Trophoblast cell (in vitro differentiated cells and primary cell): ENCODE results near the gene CFP.

ENCODE experiments used
- DNase-seq, 2 donors: peaks; one replicate each; pipeline ENCODE4 v3.0.0-alpha.2; 2016
- H2AFZ ChIP-seq: 2 replicates; pipeline ENCODE4 v1.6.1; 2013; ENCODE audit warnings: low read length, moderate library complexity, mild to moderate bottlenecking; ENCODE audit not compliant: insufficient read depth, poor library complexity
- H2AK5ac ChIP-seq: 2 replicates; pipeline ENCODE4 v1.6.1; 2013; ENCODE audit warnings: mild to moderate bottlenecking, low read length
- H2BK120ac ChIP-seq: 2 replicates; pipeline ENCODE4 v1.6.1; 2013; ENCODE audit warnings: low read length, mild to moderate bottlenecking, moderate library complexity; ENCODE audit not compliant: insufficient read depth, poor library complexity
- H2BK12ac ChIP-seq: 2 replicates; pipeline ENCODE4 v1.6.1; 2013; ENCODE audit warnings: mild to moderate bottlenecking, low read length, moderate library complexity
- H2BK5ac ChIP-seq: 2 replicates; pipeline ENCODE4 v1.6.1; 2013; ENCODE audit warnings: low read length, low read depth, moderate library complexity, mild to moderate bottlenecking; ENCODE audit not compliant: poor library complexity
- H3K14ac ChIP-seq: 2 replicates; pipeline ENCODE4 v1.6.1; 2013; ENCODE audit warnings: mild to moderate bottlenecking, low read length
- H3K18ac ChIP-seq: 2 replicates; pipeline ENCODE4 v1.6.1; 2013; ENCODE audit warnings: mild to moderate bottlenecking, low read length
- H3K23ac ChIP-seq: 2 replicates; pipeline ENCODE4 v1.6.1; 2013; ENCODE audit warnings: low read length
- H3K27ac ChIP-seq: 2 replicates; pipeline ENCODE4 v1.5.1; 2013; ENCODE audit warnings: low read depth, mild to moderate bottlenecking, inconsistent platforms, low read length, moderate library complexity
- H3K27me3 ChIP-seq: 2 replicates; pipeline ENCODE4 v1.6.1; 2013; ENCODE audit warnings: inconsistent platforms, mild to moderate bottlenecking, low read length, moderate library complexity; ENCODE audit not compliant: insufficient read depth
- H3K36me3 ChIP-seq, 2 experiments: 1 replicate in 1 of 2; 2 replicates in 1 of 2; pipeline ENCODE4 v1.6.1; 2013; ENCODE audit warnings: low read length in 2 of 2, mild to moderate bottlenecking in 2 of 2, moderate library complexity in 1 of 2; ENCODE audit not compliant: insufficient read depth in 2 of 2, control insufficient read depth in 1 of 2
- H3K4ac ChIP-seq: 2 replicates; pipeline ENCODE4 v1.6.1; 2013; ENCODE audit warnings: low read depth, mild to moderate bottlenecking, low read length, moderate library complexity
- H3K4me1 ChIP-seq, 2 experiments: 1 replicate in 1 of 2; 2 replicates in 1 of 2; pipeline ENCODE4 v1.6.1; 2013; ENCODE audit warnings: low read length in 2 of 2, mild to moderate bottlenecking in 2 of 2, moderate library complexity in 1 of 2; ENCODE audit not compliant: insufficient read depth in 2 of 2, control insufficient read depth in 1 of 2
- H3K4me2 ChIP-seq: 2 replicates; pipeline ENCODE4 v1.6.1; 2013; ENCODE audit warnings: inconsistent platforms, mild to moderate bottlenecking, low read length, moderate library complexity
- H3K4me3 ChIP-seq: 2 replicates; pipeline ENCODE4 v1.5.1; 2013; ENCODE audit warnings: mild to moderate bottlenecking, low read depth, low read length, inconsistent platforms
- H3K79me1 ChIP-seq: one replicate; pipeline ENCODE4 v1.6.1; 2013; ENCODE audit warnings: low read length
- H3K79me2 ChIP-seq: 2 replicates; pipeline ENCODE4 v1.6.1; 2013; ENCODE audit warnings: low read length, mild to moderate bottlenecking; ENCODE audit not compliant: control insufficient read depth, insufficient read depth, poor library complexity
- H3K9ac ChIP-seq: 2 replicates; pipeline ENCODE4 v1.6.1; 2013; ENCODE audit warnings: mild to moderate bottlenecking, low read length
- H3K9me3 ChIP-seq: 2 replicates; pipeline ENCODE4 v1.6.1; 2013; ENCODE audit warnings: low read depth, mild to moderate bottlenecking, control low read depth, inconsistent platforms, low read length; ENCODE audit not compliant: insufficient read depth
- H4K12ac ChIP-seq: 2 replicates; pipeline ENCODE4 v1.6.1; 2013; ENCODE audit warnings: low read depth, mild to moderate bottlenecking, low read length, moderate library complexity
- H4K8ac ChIP-seq: 2 replicates; pipeline ENCODE4 v1.6.1; 2013; ENCODE audit warnings: low read depth, mild to moderate bottlenecking, low read length, moderate library complexity
- H4K91ac ChIP-seq: one replicate; pipeline ENCODE4 v1.6.1; 2013; ENCODE audit warnings: low read depth, mild to moderate bottlenecking, low read length, moderate library complexity
- WGBS: extraction: QIAGEN DNeasy Blood & Tissue Kit; methylation state at CpG from one replicate; pipeline ENCODE4 v1.1.7; 2013; ENCODE audit warnings: missing lambda C conversion rate; ENCODE audit not compliant: insufficient read length, insufficient coverage; ENCODE audit errors: extremely low coverage; 5-methylcytosine and 5-hydroxymethylcytosine counted together

The CFP gene

GRCh38 chrX:47611489-47611888, 18.2 kb downstream of the CFP start:
- Histone ChIP-seq H3K18ac (no peak overlapping the region), H3K4me1 (peaks cover 6 to 7% of the 10 kb centered on the region in 2 experiments), H2BK120ac (no peak overlapping the region), H3K4ac (no peak overlapping the region), H3K79me1 (peaks cover 2% of the 10 kb centered on the region), H3K14ac (no peak overlapping the region), H2AK5ac (no peak overlapping the region), H4K12ac (no peak overlapping the region), H3K36me3 (no peaks in the 10 kb centered on the region), H3K9ac (no peak overlapping the region), H3K4me2 (no peak overlapping the region), H3K4me3 (no peak overlapping the region), H3K23ac (no peak overlapping the region), H2BK5ac (no peak overlapping the region), H3K27me3 (no peaks in the 10 kb centered on the region), H3K79me2 (no peaks in the 10 kb centered on the region), H2BK12ac (no peak overlapping the region), H2AFZ (no peak overlapping the region), H4K91ac (no peak overlapping the region), H4K8ac (no peak overlapping the region), H3K9me3 (no peaks in the 10 kb centered on the region), H3K27ac (no peak overlapping the region)
- WGBS: no CpG with 5 or more reads among the region's 2 CpGs
- no peak for DNase-seq

- H2BK12ac ChIP-seq: no peak overlapping the region
- H2AK5ac ChIP-seq: no peak overlapping the region
- no peak overlapping the region for H3K4me2 ChIP-seq
- H3K14ac ChIP-seq: no peak overlapping the region
- H3K23ac ChIP-seq: no peak overlapping the region
- H4K91ac ChIP-seq: no peak overlapping the region
- no peak overlapping the region for H2BK120ac ChIP-seq
- no peak for DNase-seq
- no peak overlapping the region for H3K27ac ChIP-seq
- WGBS: no CpG with 5 or more reads among the region's 4 CpGs
- H3K36me3 ChIP-seq: no peaks in the 10 kb centered on the region
- no peak overlapping the region for H4K12ac ChIP-seq
- H3K18ac ChIP-seq: no peak overlapping the region
- H3K79me2 ChIP-seq: no peaks in the 10 kb centered on the region
- H3K4ac ChIP-seq: no peak overlapping the region
- H3K9me3 ChIP-seq: no peaks in the 10 kb centered on the region
- H3K4me3 ChIP-seq: no peak overlapping the region
- no peak overlapping the region for H2BK5ac ChIP-seq
- peaks cover 6 to 7% of the 10 kb centered on the region in 2 experiments for H3K4me1 ChIP-seq
- no peak overlapping the region for H2AFZ ChIP-seq
- no peaks in the 10 kb centered on the region for H3K27me3 ChIP-seq
- H4K8ac ChIP-seq: no peak overlapping the region
- peaks cover 2% of the 10 kb centered on the region for H3K79me1 ChIP-seq
- no peak overlapping the region for H3K9ac ChIP-seq
Measured at GRCh38 chrX:47610511-47610910, 19.2 kb downstream of the CFP start.

- Histone ChIP-seq H3K14ac (no peak overlapping the region), H3K4ac (no peak overlapping the region), H4K91ac (no peak overlapping the region), H2BK120ac (no peak overlapping the region), H2AFZ (no peak overlapping the region), H3K4me2 (no peak overlapping the region), H3K9me3 (no peaks in the 10 kb centered on the region), H3K27me3 (no peaks in the 10 kb centered on the region), H2AK5ac (no peak overlapping the region), H3K23ac (no peak overlapping the region), H3K18ac (no peak overlapping the region), H3K4me1 (peaks cover 6 to 7% of the 10 kb centered on the region in 2 experiments), H3K27ac (no peak overlapping the region), H3K36me3 (no peaks in the 10 kb centered on the region), H2BK12ac (no peak overlapping the region), H4K12ac (no peak overlapping the region), H3K79me2 (no peaks in the 10 kb centered on the region), H3K4me3 (no peak overlapping the region), H3K79me1 (peaks cover 2% of the 10 kb centered on the region), H3K9ac (no peak overlapping the region), H4K8ac (no peak overlapping the region), H2BK5ac (no peak overlapping the region)
- DNase-seq: no peak
- no CpG with 5 or more reads among the region's 9 CpGs for WGBS
Measured at GRCh38 chrX:47608130-47608810, 21.5 kb downstream of the CFP start.

GRCh38 chrX:47607091-47607490, 22.6 kb downstream of the CFP start:
- DNase-seq: no peak
- H2AFZ ChIP-seq: no peak overlapping the region
- no peak overlapping the region for H3K4ac ChIP-seq
- no peak overlapping the region for H3K4me2 ChIP-seq
- peaks cover 6 to 7% of the 10 kb centered on the region in 2 experiments for H3K4me1 ChIP-seq
- H3K27me3 ChIP-seq: no peaks in the 10 kb centered on the region
- H3K9me3 ChIP-seq: no peaks in the 10 kb centered on the region
- H3K36me3 ChIP-seq: no peaks in the 10 kb centered on the region
- no peak overlapping the region for H3K9ac ChIP-seq
- no peak overlapping the region for H4K91ac ChIP-seq
- H3K79me2 ChIP-seq: no peaks in the 10 kb centered on the region
- H3K18ac ChIP-seq: no peak overlapping the region
- no peak overlapping the region for H2BK5ac ChIP-seq
- H3K14ac ChIP-seq: no peak overlapping the region
- H3K27ac ChIP-seq: no peak overlapping the region
- no peak overlapping the region for H3K23ac ChIP-seq
- peaks cover 2% of the 10 kb centered on the region for H3K79me1 ChIP-seq
- H4K12ac ChIP-seq: no peak overlapping the region
- H4K8ac ChIP-seq: no peak overlapping the region
- no peak overlapping the region for H2BK120ac ChIP-seq
- no peak overlapping the region for H2BK12ac ChIP-seq
- no peak overlapping the region for H2AK5ac ChIP-seq
- H3K4me3 ChIP-seq: no peak overlapping the region
